GM12892 (cell line): ENCODE measurements around the gene LGR6.

Experiments
- POLR2A ChIP-seq: IDR thresholded peaks from 2 replicates; pipeline ENCODE4 v1.6.1; 2011; ENCODE audit warnings: low read depth, low read length, control low read depth
- POLR2AphosphoS5 ChIP-seq: IDR thresholded peaks from 2 replicates; pipeline ENCODE4 v1.6.1; 2011; ENCODE audit warnings: low read depth, low read length, control low read depth

DNA sequence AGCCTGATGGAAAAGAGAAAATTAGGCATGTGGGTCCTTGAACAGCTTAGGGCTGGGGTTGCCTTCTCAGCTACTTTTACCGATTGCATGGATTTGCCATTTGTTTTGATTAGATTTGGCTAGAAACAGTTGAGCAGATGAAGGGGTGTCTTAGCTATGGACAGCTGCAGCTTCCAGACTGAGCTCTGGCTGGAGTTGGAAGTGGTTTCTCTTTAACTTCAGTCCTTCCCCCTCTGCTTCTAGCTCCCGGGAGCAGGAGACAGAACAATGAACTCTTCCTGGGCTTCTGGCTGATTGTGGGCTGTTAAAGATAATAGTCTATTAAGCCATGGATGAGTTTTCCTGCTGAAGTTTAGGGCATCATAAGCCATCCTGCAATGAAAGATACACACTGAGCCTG is 97.4 kb downstream of the LGR6 start:
- TF ChIP-seq POLR2AphosphoS5 (no peak), POLR2A (no peak)
